HepG2 (cell line): Measurements from ENCODE around the gene ATP6V0D1. TPM values are rescaled to one million over a fixed set of nuclear protein-coding genes. Genes with fewer than 3 reads are reported as not detected.
A peak's percentile ranks its signal among the peaks of the same experiment; 100 is the strongest.

Source experiments
- BHLHE40 ChIP-seq: IDR thresholded peaks from 2 replicates; pipeline ENCODE4 v1.6.1; 2011; ENCODE audit warnings: low read length, improper control_type of control experiment
- CEBPG ChIP-seq: IDR thresholded peaks from 2 replicates; pipeline ENCODE4 v1.6.1; 2016
- CHCHD3 ChIP-seq: sonication (generic); formaldehyde crosslinking; IDR thresholded peaks from 2 replicates; pipeline ENCODE4 v1.8.0; 2022; ENCODE audit warnings: mild to moderate bottlenecking, missing genetic modification reagents, moderate library complexity
- FOXA3 ChIP-seq: IDR thresholded peaks from 2 replicates; pipeline ENCODE4 v1.6.1; 2016; ENCODE audit warnings: missing genetic modification reagents, missing compliant biosample characterization
- FOXC1 ChIP-seq: sonication (generic); formaldehyde crosslinking; IDR thresholded peaks from 2 replicates; pipeline ENCODE4 v1.8.0; 2022; ENCODE audit warnings: mild to moderate bottlenecking, missing genetic modification reagents, borderline replicate concordance
- FOXK2 ChIP-seq: fragments of 450-650 bp; IDR thresholded peaks from 2 replicates; pipeline ENCODE4 v1.6.1; 2016
- HDAC1 ChIP-seq: sonication (generic); formaldehyde crosslinking; IDR thresholded peaks from 2 replicates; pipeline ENCODE4 v1.5.1; 2020; ENCODE audit warnings: mild to moderate bottlenecking, missing genetic modification reagents
- HNF4A ChIP-seq: sonication (generic); formaldehyde crosslinking; IDR thresholded peaks from 2 replicates; pipeline ENCODE4 v1.4.0; 2020; ENCODE audit warnings: missing genetic modification reagents
- HNRNPK ChIP-seq: fragments of 200-400 bp; formaldehyde crosslinking; IDR thresholded peaks from 2 replicates; pipeline ENCODE4 v1.6.1; 2018; ENCODE audit warnings: low read length, low read depth, moderate library complexity, mild to moderate bottlenecking; ENCODE audit not compliant: poor library complexity, severe bottlenecking
- JUND ChIP-seq: sonication (generic); formaldehyde crosslinking; IDR thresholded peaks from 2 replicates; pipeline ENCODE4 v1.8.0; 2022; ENCODE audit warnings: mild to moderate bottlenecking, missing genetic modification reagents
- MAZ ChIP-seq, 2 experiments: sonication (generic) in 1 of 2; formaldehyde crosslinking in 1 of 2; IDR thresholded peaks; 2 replicates each; pipeline versions ENCODE4 v1.5.0 to v1.6.1; 2012 to 2020; ENCODE audit warnings: low read depth in 2 of 2, mild to moderate bottlenecking in 2 of 2, borderline replicate concordance in 1 of 2, improper control_type of control experiment in 1 of 2, low read length in 1 of 2, missing genetic modification reagents in 1 of 2, moderate library complexity in 1 of 2
- MED1 ChIP-seq: sonication (generic); formaldehyde crosslinking; IDR thresholded peaks from 2 replicates; pipeline ENCODE4 v1.4.0; 2020; ENCODE audit warnings: missing genetic modification reagents
- MTA1 ChIP-seq: sonication (generic); formaldehyde crosslinking; IDR thresholded peaks from 2 replicates; pipeline ENCODE4 v1.4.0; 2020; ENCODE audit warnings: missing genetic modification reagents, mild to moderate bottlenecking, borderline replicate concordance
- RBM39 ChIP-seq: fragments of 200-400 bp; formaldehyde crosslinking; IDR thresholded peaks from one replicate; pipeline ENCODE4 v1.6.1; 2018; ENCODE audit warnings: antibody characterized with exemption, mild to moderate bottlenecking, low read depth, low read length; ENCODE audit not compliant: poor library complexity, severe bottlenecking
- REPIN1 ChIP-seq: sonication (generic); formaldehyde crosslinking; IDR thresholded peaks from 2 replicates; pipeline ENCODE4 v1.8.0; 2022; ENCODE audit warnings: missing genetic modification reagents, low read depth, mild to moderate bottlenecking, borderline replicate concordance
- RFXANK ChIP-seq: IDR thresholded peaks from 2 replicates; pipeline ENCODE4 v1.6.1; 2016
- SMARCC2 ChIP-seq: fragments of 450-650 bp; IDR thresholded peaks from 2 replicates; pipeline ENCODE4 v1.6.1; 2017; ENCODE audit warnings: antibody characterized with exemption, mild to moderate bottlenecking
- SRF ChIP-seq: IDR thresholded peaks from 2 replicates; pipeline ENCODE4 v1.6.1; 2011; ENCODE audit warnings: mild to moderate bottlenecking, low read depth, low read length, moderate library complexity
- SRSF4 ChIP-seq: fragments of 200-400 bp; formaldehyde crosslinking; IDR thresholded peaks from one replicate; pipeline ENCODE4 v1.6.1; 2018; ENCODE audit warnings: mild to moderate bottlenecking, low read depth, low read length, moderate library complexity; ENCODE audit not compliant: poor library complexity, severe bottlenecking
- TBP ChIP-seq: sonication (generic); formaldehyde crosslinking; IDR thresholded peaks from 2 replicates; pipeline ENCODE4 v1.5.0; 2020; ENCODE audit warnings: missing genetic modification reagents
- TCF7 ChIP-seq: sonication (generic); IDR thresholded peaks from 2 replicates; pipeline ENCODE4 v1.6.1; 2016; ENCODE audit warnings: antibody characterized with exemption, low read depth
- TP53 ChIP-seq: sonication (generic); formaldehyde crosslinking; conservative IDR thresholded peaks from 2 replicates; pipeline ENCODE4 v1.4.0; 2020; ENCODE audit warnings: missing genetic modification reagents
- ZBTB2 ChIP-seq: sonication (generic); formaldehyde crosslinking; IDR thresholded peaks from 2 replicates; pipeline ENCODE4 v1.8.0; 2022; ENCODE audit warnings: low read depth, missing genetic modification reagents
- ZFY ChIP-seq: sonication (generic); formaldehyde crosslinking; IDR thresholded peaks from 2 replicates; pipeline ENCODE4 v1.4.0; 2020; ENCODE audit warnings: missing genetic modification reagents
- ZNF317 ChIP-seq: sonication (generic); formaldehyde crosslinking; IDR thresholded peaks from 2 replicates; pipeline ENCODE4 v1.5.0; 2020; ENCODE audit warnings: mild to moderate bottlenecking, missing genetic modification reagents
- ZNF790 ChIP-seq: sonication (generic); formaldehyde crosslinking; IDR thresholded peaks from 2 replicates; pipeline ENCODE4 v1.8.0; 2022; ENCODE audit warnings: missing genetic modification reagents, mild to moderate bottlenecking, borderline replicate concordance
- ZNF878 ChIP-seq: sonication (generic); formaldehyde crosslinking; IDR thresholded peaks from 2 replicates; pipeline ENCODE4 v1.8.1; 2023; ENCODE audit warnings: mild to moderate bottlenecking, missing genetic modification reagents, moderate library complexity
- polyA plus RNA-seq, 8 experiments: library from polyadenylated mRNA; depleted of rRNA in 3 of 8; stranded (reverse) in 7 of 8; unstranded in 1 of 8; fragments of >200 nt; fragmentation: Illumina TruSeq in 4 of 8; extraction: Trizol in 4 of 8; gene quantifications; 2 replicates each; pipeline versions ENCODE4 v1.2.1 to v1.2.3, GENCODE V29; 2011 to 2016; ENCODE audit warnings: low read depth in 4 of 8, missing spikeins in 1 of 8, mixed read lengths in 1 of 8; ENCODE audit not compliant: insufficient read depth in 1 of 8
- total RNA-seq, 5 experiments: library from RNA; depleted of rRNA; stranded (reverse); fragments of >200 nt; fragmentation: Illumina TruSeq; extraction: Trizol; gene quantifications; 2 replicates each; pipeline ENCODE4 v1.2.3, GENCODE V29; 2016; ENCODE audit warnings: low read depth in 1 of 5
- TF ChIP-seq, protein P1 (sequence below): sonication (generic); formaldehyde crosslinking; IDR thresholded peaks from 2 replicates; pipeline ENCODE4 v1.8.1; 2022; ENCODE audit warnings: mild to moderate bottlenecking, missing genetic modification reagents

The ATP6V0D1 gene
- total and polyA plus RNA-seq, 2 of the 13 experiments (the other 11 are each of a cell fraction or from before 2014, with no cell fraction given): 51.1 to 61.3 TPM

DNA sequence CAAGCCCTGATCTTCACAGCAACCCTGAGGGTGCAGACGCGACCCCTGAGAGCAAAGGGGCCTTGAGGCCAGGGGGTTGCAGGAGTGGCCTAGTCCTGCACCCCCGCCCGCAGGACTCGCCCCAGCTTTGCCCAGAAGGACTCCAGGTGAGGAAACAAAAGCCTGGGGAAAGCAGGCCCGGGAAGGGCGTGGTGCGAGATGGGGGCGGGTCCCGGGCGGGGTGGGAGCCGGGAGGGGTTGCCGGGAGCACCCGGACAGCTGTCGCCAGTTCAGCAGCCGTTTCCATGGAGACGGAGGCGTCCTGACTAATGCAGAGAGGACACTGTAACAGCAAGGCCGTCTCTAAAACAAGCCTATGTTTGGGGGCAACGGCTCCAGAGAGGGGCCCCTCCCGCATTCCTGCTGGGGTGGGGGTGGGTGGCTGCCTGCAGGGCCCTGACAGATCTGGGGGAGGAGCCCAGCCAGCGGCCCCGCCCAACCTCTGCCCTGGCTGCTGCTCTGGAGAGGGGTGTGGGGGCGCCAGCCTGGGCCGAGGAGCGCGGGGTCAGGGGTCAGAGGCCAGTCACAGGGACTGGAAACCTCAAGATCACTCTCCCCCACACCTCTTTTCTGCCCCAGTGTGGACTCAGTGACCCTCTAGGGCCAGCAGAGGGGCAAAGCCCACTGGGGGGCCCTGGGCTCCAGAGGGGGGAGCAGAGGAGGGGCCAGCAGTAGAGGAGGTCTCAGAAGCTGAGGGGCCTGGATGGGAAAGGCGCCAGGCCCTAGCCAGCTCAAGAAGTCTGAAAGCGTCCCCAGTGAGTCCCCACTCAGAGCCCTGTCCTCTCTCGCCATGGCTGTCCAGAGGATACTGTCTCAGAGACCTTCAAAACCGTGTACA, 84.6 kb downstream of the ATP6V0D1 start (continued):
- TF ChIP-seq BHLHE40 (no peak), ZBTB2 (CRISPR knock-in tag) (no peak), RFXANK (no peak), SRF (no peak), ZNF317 (CRISPR knock-in tag) (no peak), HNF4A (CRISPR knock-in tag) (peak; percentile 23; the same call in 1 of the 2 replicates), HNRNPK (no peak), ZNF790 (CRISPR knock-in tag) (no peak), JUND (CRISPR knock-in tag) (no peak), TCF7 (no peak), FOXK2 (no peak), SMARCC2 (no peak), MAZ (IDR thresholded peaks at IDR 0.05; ENCODE audit: borderline replicate concordance, low read depth, low read length) (peak; percentile 98), MAZ (CRISPR knock-in tag; IDR thresholded peaks at IDR 0.05; ENCODE audit: low read depth) (no peak), RBM39 (no peak), HDAC1 (CRISPR knock-in tag) (no peak), TBP (CRISPR knock-in tag) (no peak), ZFY (CRISPR knock-in tag) (peak; percentile 45), REPIN1 (CRISPR knock-in tag) (no peak), TP53 (CRISPR knock-in tag) (no peak), CEBPG (CRISPR knock-in tag) (no peak), FOXA3 (CRISPR knock-in tag) (0 out of 2 replicates have a peak, but pooled peaks have one; percentile 13), SRSF4 (no peak), MED1 (no peak), ZNF878 (CRISPR knock-in tag) (no peak), MTA1 (CRISPR knock-in tag) (peak; percentile 49; the same call in 1 of the 2 replicates), FOXC1 (CRISPR knock-in tag) (no peak), CHCHD3 (0 out of 2 replicates have a peak, but pooled peaks have one; percentile 54)
- TF ChIP-seq, protein P1, sequence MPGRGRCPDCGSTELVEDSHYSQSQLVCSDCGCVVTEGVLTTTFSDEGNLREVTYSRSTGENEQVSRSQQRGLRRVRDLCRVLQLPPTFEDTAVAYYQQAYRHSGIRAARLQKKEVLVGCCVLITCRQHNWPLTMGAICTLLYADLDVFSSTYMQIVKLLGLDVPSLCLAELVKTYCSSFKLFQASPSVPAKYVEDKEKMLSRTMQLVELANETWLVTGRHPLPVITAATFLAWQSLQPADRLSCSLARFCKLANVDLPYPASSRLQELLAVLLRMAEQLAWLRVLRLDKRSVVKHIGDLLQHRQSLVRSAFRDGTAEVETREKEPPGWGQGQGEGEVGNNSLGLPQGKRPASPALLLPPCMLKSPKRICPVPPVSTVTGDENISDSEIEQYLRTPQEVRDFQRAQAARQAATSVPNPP: no peak
